Stimulated activated CD4-positive, alpha-beta T cell treated with anti-CD3 and anti-CD28 coated beads, Interleukin-1b, Interleukin-23, amount 100 ng/mL, for 1 hour (primary cell): Measurements from ENCODE around the gene RNF19B.
"Not testable (repeated sequence)": the region's sequence is repeated elsewhere in the genome, so short reads cannot be mapped to it uniquely, and the experiment has no call there.

Source experiments
- DNase-seq, 2 donors: peaks; one replicate each; pipeline ENCODE4 v3.0.0-alpha.2; 2020; ENCODE audit warnings: low read depth in 2 of 2

Gene RNF19B

GRCh38 chr1:32928715-32929114, 35.9 kb downstream of the RNF19B start:
- DNase-seq, result no peak

- no peak for DNase-seq
Measured at GRCh38 chr1:32928285-32928684, 36.3 kb downstream of the RNF19B start.

- DNase-seq, result no peak
Measured at GRCh38 chr1:32927441-32927840, 37.2 kb downstream of the RNF19B start.

GRCh38 chr1:32926562-32926961, 38.0 kb downstream of the RNF19B start:
- DNase-seq, result no peak

GRCh38 chr1:32925403-32926162, 39.0 kb downstream of the RNF19B start:
- DNase-seq, result no peak

- DNase-seq, result no peak
Measured at GRCh38 chr1:32924881-32925344, 39.7 kb downstream of the RNF19B start.

- DNase-seq, result no peak
Measured at GRCh38 chr1:32920833-32921232, 43.8 kb downstream of the RNF19B start.

GRCh38 chr1:32919811-32920733, 44.5 kb downstream of the RNF19B start:
- DNase-seq, result no peak

GRCh38 chr1:32918179-32918578, 46.4 kb downstream of the RNF19B start:
- no peak for DNase-seq

- DNase-seq, result no peak
Measured at GRCh38 chr1:32917521-32917920, 47.1 kb downstream of the RNF19B start.

- DNase-seq, result no peak
Measured at GRCh38 chr1:32915766-32916706, 48.6 kb downstream of the RNF19B start.

GRCh38 chr1:32910319-32910718, 54.3 kb downstream of the RNF19B start:
- DNase-seq, result no peak

- DNase-seq, result no peak
Measured at GRCh38 chr1:32907435-32907834, 57.2 kb downstream of the RNF19B start.

GRCh38 chr1:32906654-32907053, 58.0 kb downstream of the RNF19B start:
- DNase-seq, result no peak

- DNase-seq, result not testable (repeated sequence)
Measured at GRCh38 chr1:32905588-32905987, 59.0 kb downstream of the RNF19B start.

- no peak for DNase-seq
Measured at GRCh38 chr1:32904797-32905196, 59.8 kb downstream of the RNF19B start.

GRCh38 chr1:32903991-32904785, 60.4 kb downstream of the RNF19B start:
- DNase-seq, result no peak

GRCh38 chr1:32902535-32902920, 62.1 kb downstream of the RNF19B start:
- DNase-seq, result no peak

GRCh38 chr1:32901823-32902534, 62.6 kb downstream of the RNF19B start:
- no peak for DNase-seq
